Left lung (tissue), 10 donors: Measurements from ENCODE around the gene SLC38A4. TPM values are rescaled to one million over a fixed set of nuclear protein-coding genes. Genes with fewer than 3 reads are reported as not detected.

Experiments
- ATAC-seq: fragments of 200-7000 bp; cut with Tn5 transposase; one replicate; pipeline ENCODE4 v1.9.1; 2020; ENCODE audit warnings: moderate library complexity
- DNase-seq, 4 donors: peaks; one replicate each; pipeline ENCODE4 v3.0.0-alpha.2; 2013 to 2020
- H3K27ac ChIP-seq, 2 donors: fragments of 200-600 bp; sonication (generic) in 1 of 2; one replicate each; pipeline versions ENCODE4 v1.5.0 to v1.8.0; 2020 to 2021
- H3K27me3 ChIP-seq, 2 donors: fragments of 200-600 bp; sonication (generic) in 1 of 2; one replicate each; pipeline versions ENCODE4 v1.5.0 to v1.8.0; 2020 to 2021
- H3K36me3 ChIP-seq, 2 donors: fragments of 200-600 bp; sonication (generic) in 1 of 2; one replicate each; pipeline versions ENCODE4 v1.5.0 to v1.8.0; 2020 to 2021
- H3K4me1 ChIP-seq, 2 donors: fragments of 200-600 bp; one replicate each; pipeline ENCODE4 v1.8.0; 2021
- H3K4me3 ChIP-seq, 2 donors: fragments of 200-600 bp; sonication (generic) in 1 of 2; one replicate each; pipeline versions ENCODE4 v1.5.0 to v1.8.0; 2020 to 2021; ENCODE audit warnings: mild to moderate bottlenecking in 1 of 2
- H3K9me3 ChIP-seq, 2 donors: fragments of 200-600 bp; sonication (generic) in 1 of 2; one replicate each; pipeline versions ENCODE4 v1.5.0 to v1.8.0; 2020 to 2021
- intact Hi-C, 2 donors: fragments of 100-400 bp; cut with DNase I; formaldehyde crosslinking; loops; one replicate each; pipeline versions ENCODE4 v1.11.2 to v1.14.2; 2022
- polyA plus RNA-seq, 6 donors: library from polyadenylated mRNA; unstranded; fragments of 120-200 nt; gene quantifications; one replicate each; pipeline ENCODE4 v1.2.1, GENCODE V29; 2013; ENCODE audit not compliant: insufficient read length in 6 of 6
- total RNA-seq, 2 donors: library from RNA; stranded (reverse); fragmentation: NEBNext Ultra II Directional; extraction: Animal tissue kit (Norgen Biotek cat#: 25700); gene quantifications; one replicate each; pipeline ENCODE4 v1.2.1, GENCODE V29; 2021
- TF ChIP-seq, protein P1 (sequence below), 2 donors: fragments of 200-600 bp; sonication (generic) in 1 of 2; IDR thresholded peaks; one replicate each; pipeline versions ENCODE4 v1.5.0 to v1.8.0; 2021; ENCODE audit warnings: antibody characterized with exemption in 2 of 2
- donor health status: DM: no; HTN: yes; CAD: no.
- donor health status: DM: no; HTN: no; CAD: no.

SLC38A4 gene
- total and polyA plus RNA-seq, 8 donors = 0.85 to 7.1 (median 5.4) TPM

DNA sequence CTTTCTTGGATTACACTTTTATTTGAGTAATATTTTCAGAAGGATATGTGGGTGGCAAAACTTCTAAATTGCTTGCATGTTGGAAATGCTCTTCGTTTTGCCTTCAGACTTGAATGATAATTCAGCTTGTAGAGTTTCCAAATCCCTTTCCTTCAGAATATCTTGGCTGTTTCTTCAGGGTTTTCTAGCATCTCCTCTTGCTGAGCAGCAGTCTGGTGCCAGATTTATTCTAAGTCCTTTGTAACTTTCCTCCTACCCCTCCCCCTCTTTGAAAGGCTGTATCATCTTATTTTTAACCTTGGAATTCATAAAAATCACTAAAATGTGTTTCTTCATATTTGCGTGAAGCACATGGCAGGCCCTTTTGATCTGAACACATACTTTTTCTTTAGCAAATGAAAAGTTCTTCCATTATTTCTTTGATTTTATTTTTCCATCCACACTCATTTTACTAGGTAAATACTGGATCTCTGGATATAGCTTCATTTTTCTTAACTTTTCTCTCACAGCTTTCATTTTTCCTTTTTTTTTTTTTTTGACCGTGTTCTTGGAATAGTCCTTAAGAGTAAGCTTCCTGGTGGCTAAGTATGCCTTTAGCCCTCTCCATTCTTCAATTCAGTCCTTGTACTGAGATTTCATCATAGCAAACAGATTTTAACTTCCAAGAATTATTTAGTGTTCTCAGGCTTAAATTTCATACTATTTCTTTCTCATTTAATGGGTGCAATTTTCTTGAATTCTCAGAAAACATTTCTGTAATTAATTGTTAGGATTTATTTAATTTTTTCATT, 102.0 kb downstream of the SLC38A4 start:
- H3K27ac ChIP-seq = peak overlapping the region in 1 of 2 donors; percentile 5

DNA sequence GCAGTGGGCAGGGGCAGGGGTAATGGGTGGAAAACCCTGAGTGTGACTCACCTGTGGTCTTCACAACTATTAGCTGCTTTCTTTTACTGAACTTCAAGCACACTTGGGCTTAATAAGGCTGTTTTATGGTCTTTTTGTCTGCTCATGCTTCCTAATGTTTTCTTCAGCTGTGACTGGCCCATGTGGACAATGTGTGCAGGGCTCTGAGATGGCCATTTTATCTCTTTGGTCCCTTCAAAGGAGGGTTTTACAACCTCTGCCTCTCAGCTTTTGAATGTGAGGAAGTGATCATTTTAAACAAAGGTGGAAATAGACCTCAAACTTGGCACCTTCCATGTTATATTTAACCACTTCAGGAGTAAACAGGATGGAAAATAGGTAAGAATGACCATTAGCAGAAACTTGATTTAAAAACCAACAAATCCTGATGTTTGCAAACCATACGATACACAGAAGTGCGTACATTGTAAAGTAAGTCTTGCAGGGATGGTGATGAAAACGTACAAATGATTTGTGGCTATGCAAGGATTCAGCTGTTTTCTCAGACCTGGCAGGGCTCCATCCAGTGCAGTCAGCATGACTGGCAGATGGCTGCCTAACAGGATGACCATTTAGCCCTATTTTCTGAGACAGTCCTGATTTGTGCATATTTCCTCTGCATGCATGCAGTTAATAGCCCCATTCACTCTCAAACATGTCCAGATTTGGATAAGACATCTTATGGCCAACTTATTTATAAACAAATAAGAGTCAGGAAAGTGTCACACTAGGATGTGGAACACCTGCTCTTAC, 103.2 kb downstream of the SLC38A4 start:
- no peaks in the 10 kb centered on the region for H3K27me3 ChIP-seq
- no peak overlapping the region for H3K4me3 ChIP-seq
- TF ChIP-seq, protein P1, sequence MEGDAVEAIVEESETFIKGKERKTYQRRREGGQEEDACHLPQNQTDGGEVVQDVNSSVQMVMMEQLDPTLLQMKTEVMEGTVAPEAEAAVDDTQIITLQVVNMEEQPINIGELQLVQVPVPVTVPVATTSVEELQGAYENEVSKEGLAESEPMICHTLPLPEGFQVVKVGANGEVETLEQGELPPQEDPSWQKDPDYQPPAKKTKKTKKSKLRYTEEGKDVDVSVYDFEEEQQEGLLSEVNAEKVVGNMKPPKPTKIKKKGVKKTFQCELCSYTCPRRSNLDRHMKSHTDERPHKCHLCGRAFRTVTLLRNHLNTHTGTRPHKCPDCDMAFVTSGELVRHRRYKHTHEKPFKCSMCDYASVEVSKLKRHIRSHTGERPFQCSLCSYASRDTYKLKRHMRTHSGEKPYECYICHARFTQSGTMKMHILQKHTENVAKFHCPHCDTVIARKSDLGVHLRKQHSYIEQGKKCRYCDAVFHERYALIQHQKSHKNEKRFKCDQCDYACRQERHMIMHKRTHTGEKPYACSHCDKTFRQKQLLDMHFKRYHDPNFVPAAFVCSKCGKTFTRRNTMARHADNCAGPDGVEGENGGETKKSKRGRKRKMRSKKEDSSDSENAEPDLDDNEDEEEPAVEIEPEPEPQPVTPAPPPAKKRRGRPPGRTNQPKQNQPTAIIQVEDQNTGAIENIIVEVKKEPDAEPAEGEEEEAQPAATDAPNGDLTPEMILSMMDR (IDR thresholded peaks at IDR 0.05) = no peak
- no peaks in the 10 kb centered on the region for H3K36me3 ChIP-seq
- intact Hi-C loops = no loop called here
- DNase-seq (peak in 2 of 4 donors; percentile 47 to 69), ATAC-seq (no peak)
- no peaks in the 10 kb centered on the region for H3K4me1 ChIP-seq
- no peaks in the 10 kb centered on the region for H3K9me3 ChIP-seq
- no peak overlapping the region for H3K27ac ChIP-seq

More for the DNA sequence above, 102.0 kb downstream of the SLC38A4 start:
- intact Hi-C loops = no loop called here
- Histone ChIP-seq H3K27me3 (no peaks in the 10 kb centered on the region), H3K4me1 (no peaks in the 10 kb centered on the region), H3K9me3 (no peaks in the 10 kb centered on the region), H3K4me3 (no peak overlapping the region), H3K36me3 (no peaks in the 10 kb centered on the region)
- TF ChIP-seq, protein P1 (IDR thresholded peaks at IDR 0.05) = no peak
- ATAC-seq (peak; percentile 76), DNase-seq (peak in 2 of 4 donors; percentile 18 to 27)

DNA sequence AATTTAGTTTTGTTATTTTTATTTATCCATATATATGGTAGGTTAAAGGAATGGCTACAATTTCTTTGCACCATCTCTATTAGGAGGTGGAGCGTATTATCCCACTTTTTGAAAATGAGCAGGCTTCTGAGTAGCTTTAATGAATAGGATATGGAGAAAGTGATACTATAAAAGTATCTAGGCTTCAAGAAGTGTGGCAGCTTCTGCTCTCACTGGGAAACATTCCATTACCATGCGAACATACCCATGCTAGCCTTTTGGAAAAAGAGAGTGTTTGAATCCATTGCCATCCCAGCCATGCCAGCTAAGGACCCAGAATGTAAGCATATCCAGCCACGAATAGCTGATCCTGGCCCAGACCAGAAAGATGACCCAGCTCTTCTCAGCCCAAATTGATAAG, 107.3 kb downstream of the SLC38A4 start:
- TF ChIP-seq, protein P1 (IDR thresholded peaks at IDR 0.05) = no peak
- Histone ChIP-seq H3K4me1 (no peaks in the 10 kb centered on the region), H3K36me3 (no peaks in the 10 kb centered on the region), H3K27me3 (no peaks in the 10 kb centered on the region), H3K4me3 (no peak overlapping the region), H3K27ac (no peak overlapping the region), H3K9me3 (no peaks in the 10 kb centered on the region)
- intact Hi-C loops = no loop called here
- no peak for DNase-seq
- no peak for ATAC-seq

DNA sequence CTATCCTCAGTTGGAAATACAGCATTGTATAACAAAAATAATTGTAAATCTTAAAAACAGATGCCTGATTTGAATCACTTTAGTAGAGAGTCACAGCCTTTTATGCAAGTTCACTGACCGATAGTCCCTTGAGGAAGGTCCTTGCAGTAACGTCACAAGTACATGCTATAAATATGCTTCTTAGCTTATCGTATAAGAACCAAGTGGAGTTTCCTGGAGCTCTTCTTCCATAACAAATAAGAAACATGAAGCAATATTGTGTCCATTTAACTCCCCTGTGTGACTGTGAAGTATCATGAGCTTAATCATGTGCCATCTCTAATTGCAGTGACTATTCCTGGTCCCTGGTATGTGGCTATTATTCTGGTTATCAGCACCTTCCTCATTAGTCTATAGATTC, 107.9 kb downstream of the SLC38A4 start:
- Histone ChIP-seq H3K9me3 (no peaks in the 10 kb centered on the region), H3K36me3 (no peaks in the 10 kb centered on the region), H3K4me3 (no peak overlapping the region), H3K4me1 (no peaks in the 10 kb centered on the region), H3K27me3 (no peaks in the 10 kb centered on the region), H3K27ac (no peak overlapping the region)
- DNase-seq = no peak
- intact Hi-C loops = no loop called here
- no peak for ATAC-seq
- TF ChIP-seq, protein P1 (IDR thresholded peaks at IDR 0.05) = no peak

DNA sequence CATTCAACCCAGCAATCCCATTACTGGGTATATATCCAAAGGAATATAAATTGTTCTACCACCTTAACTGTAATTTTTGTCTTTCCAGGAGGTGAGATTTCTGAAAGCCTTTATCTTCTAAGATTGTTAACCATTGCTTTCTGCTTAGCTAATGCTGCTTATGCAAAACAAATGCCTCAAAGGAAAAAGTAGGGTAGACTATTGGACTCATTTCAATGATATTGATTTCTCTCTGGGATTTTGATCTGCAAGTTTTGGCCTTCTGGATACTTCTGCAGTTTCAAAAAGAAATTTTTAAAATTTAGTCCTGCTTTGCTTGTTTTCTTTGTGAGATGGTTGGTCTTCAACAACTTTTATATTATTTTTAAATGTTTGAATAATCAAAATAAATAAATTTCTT, 108.6 kb downstream of the SLC38A4 start:
- no peaks in the 10 kb centered on the region for H3K27me3 ChIP-seq
- no peaks in the 10 kb centered on the region for H3K9me3 ChIP-seq
- no peaks in the 10 kb centered on the region for H3K36me3 ChIP-seq
- H3K27ac ChIP-seq = no peak overlapping the region
- DNase-seq (no peak), ATAC-seq (no peak)
- intact Hi-C loops = no loop called here
- no peak overlapping the region for H3K4me3 ChIP-seq
- TF ChIP-seq, protein P1 (IDR thresholded peaks at IDR 0.05) = no peak
- H3K4me1 ChIP-seq = no peaks in the 10 kb centered on the region
